ENCODE measurements around the gene DOCK3.
"Not testable (repeated sequence)": the region's sequence is repeated elsewhere in the genome, so short reads cannot be mapped to it uniquely, and the experiment has no call there.

The DOCK3 gene

DNA sequence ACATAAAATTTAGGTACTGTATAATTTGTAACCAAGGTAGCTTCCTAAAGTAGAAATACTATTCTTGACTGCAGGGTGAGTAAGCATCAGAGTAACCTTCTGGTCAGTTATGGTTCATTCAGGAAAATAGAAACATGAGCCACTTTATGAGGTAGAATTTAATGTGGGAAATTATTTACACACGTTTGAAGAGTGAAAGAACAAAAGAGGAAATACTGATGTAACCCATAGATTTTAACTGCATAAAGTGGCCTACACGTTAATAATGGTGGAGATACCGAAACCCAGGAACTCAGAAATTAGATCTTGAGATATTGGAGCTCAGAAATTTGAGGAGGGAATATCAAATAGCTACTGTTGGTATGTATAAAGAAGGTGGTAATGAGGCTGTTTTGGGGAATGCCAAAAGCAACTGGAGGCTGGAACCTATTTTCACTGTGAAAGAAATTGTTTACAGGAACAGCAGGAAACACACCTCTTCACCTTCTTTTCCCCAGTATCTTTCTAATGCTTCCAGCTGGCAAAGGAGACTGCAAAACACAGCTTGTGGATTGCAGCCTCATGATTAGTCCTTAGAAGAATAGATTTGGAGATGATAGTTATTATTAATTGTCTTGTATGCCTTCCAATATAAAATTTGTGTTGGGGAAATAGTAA lies 216.1 kb downstream of the DOCK3 start:
- DNase-seq: no peak

- not testable (repeated sequence) for DNase-seq
Measured at GRCh38 chr3:50901097-50901496, 226.4 kb downstream of the DOCK3 start.

DNA sequence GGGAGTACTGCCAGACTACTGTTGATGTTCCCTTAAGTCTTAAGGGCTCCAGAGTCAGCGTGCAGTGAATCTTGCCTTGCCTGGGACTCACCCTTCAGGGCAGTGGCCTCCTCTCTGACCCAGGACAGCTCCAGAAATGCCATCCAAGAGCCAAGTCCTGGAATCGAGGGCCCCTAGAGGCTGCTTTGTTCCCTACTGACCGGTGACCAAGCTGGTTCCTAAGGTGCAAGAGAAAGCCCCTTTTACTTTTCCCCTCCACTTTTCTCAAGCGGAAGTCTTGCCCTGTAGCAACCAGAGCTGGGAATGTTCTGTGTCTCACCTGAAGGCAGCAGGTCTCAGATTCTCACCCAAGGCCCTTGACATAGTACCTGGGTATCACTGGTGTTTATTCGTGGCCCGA lies 238.0 kb downstream of the DOCK3 start:
- no peak for DNase-seq

DNA sequence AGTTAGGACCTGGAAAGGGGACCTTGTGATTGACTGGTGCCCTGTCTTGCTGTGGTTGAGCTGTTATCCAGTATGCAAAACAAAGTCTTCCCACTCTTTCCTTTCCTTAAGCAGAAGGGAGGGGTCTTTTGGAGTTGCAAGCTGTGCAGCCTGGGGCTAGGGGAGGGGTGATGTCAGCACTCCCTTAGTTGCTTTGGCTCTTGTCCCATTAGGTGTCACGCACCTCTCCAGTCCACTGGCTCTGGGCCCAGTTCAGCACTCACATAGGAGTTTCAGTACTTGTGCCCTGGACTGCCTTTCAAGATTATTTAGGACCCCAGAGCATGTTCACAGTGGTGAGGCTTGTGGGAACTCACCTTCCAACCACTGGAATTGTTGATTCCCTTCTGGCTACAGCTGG lies 238.5 kb downstream of the DOCK3 start:
- DNase-seq: no peak

DNA sequence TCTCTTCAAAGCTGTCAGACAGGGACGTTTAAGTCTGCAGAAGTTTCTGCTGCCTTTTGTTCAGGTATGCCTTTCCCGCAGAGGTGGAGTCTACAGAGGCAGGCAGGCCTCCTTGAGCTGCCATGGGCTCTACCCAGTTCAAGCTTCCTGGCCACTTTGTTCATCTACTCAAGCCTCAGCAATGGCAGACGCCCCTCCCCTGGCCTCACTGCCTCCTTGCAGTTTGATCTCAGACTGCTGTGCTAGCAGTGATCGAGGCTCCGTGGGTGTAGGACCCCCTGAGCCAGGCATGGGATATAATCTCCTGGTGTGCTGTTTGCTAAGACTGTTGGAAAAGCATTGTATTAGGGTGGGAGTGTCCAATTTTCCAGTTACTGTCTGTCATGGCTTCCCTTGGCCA lies 247.3 kb downstream of the DOCK3 start:
- DNase-seq: not testable (repeated sequence)

GRCh38 chr3:50923955-50924354 lies 249.2 kb downstream of the DOCK3 start:
- no peak for DNase-seq

- DNase-seq: no peak
Measured at GRCh38 chr3:50924638-50925037, 249.9 kb downstream of the DOCK3 start.

- no peak for DNase-seq
Measured at GRCh38 chr3:50926868-50927267, 252.1 kb downstream of the DOCK3 start.

DNA sequence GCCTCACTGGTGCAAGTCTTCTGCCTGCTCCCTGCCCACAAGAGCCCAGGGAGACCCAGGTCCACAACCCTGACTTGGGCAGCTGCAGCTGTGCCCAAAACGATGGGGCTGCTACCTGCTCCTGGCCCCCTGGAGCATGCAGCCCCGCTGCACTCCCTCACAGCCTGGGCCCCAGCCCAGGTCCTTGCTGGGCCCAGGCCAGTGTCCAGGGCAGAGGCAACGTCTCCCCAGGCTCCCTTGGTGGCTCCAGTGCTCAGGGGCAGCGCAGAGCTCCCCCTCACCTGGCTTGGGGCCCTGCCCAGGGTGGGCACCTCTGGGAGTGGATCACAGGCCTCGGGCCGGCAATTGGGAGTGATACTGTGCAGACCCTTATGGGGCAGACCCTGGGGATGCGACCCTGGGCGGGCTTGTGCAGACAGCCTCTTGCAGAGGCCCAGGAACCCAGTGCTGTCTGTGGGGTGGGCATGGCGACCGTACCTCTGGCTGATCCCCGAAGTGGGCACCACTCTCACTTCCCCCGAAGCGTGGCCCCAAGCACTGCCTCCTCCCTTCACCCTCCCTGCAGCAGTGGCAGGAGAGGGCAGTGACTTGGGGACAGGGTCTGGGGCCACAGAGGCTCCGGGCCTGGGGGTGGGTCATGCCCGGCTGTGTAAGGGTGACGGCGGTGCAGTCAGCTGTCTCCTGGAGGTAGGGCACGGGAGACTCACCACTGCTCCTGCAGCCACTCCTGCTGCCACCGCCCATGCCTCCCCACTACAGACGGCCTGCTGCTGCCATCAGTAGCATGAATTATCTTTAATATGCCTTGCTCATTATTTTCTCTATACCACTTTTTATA lies 255.9 kb downstream of the DOCK3 start:
- no peak for DNase-seq

DNA sequence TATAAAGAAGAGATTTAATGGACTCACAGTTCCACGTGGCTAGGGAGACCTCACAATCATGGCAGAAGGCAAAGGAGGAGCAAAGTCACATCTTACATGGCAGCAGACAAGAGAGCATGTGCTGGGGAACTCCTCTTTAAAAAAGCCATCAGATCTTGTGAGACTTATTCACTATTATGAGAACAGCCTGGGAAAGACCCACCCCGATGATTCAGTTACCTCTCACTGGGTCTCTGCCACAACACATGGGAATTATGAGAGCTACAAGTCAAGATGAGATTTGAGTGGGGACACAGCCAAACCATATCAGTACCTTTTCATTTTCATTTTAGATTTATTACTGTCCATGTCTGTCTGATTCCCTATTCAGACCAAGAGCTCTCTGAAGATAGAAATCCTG lies 258.2 kb downstream of the DOCK3 start:
- DNase-seq: not testable (repeated sequence)

DNA sequence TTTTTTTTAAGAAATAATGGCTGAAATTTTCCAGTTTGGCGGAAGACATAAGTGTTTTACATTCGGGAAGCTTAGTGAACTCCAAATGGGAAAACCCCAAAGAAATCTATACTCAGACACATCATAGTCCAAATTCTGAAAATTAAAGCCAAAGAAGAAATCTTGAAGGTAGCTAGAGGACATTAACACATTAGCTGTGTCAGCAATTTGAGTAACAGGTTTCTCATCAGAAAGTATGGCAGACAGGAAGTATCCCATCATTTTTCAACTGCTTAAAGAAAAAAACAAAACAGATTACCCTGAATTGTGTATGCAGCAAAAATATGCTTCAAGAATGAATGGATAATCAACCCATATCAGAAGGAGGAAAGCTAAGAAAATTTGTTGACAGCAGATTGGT lies 261.7 kb downstream of the DOCK3 start:
- DNase-seq: no peak

- no peak for DNase-seq
Measured at GRCh38 chr3:50947419-50947818, 272.7 kb downstream of the DOCK3 start.

GRCh38 chr3:50950591-50950990 lies 275.9 kb downstream of the DOCK3 start:
- no peak for DNase-seq

- DNase-seq: no peak
Measured at GRCh38 chr3:50953825-50954414, 279.2 kb downstream of the DOCK3 start.

GRCh38 chr3:50961386-50961785 lies 286.7 kb downstream of the DOCK3 start:
- DNase-seq: no peak

DNA sequence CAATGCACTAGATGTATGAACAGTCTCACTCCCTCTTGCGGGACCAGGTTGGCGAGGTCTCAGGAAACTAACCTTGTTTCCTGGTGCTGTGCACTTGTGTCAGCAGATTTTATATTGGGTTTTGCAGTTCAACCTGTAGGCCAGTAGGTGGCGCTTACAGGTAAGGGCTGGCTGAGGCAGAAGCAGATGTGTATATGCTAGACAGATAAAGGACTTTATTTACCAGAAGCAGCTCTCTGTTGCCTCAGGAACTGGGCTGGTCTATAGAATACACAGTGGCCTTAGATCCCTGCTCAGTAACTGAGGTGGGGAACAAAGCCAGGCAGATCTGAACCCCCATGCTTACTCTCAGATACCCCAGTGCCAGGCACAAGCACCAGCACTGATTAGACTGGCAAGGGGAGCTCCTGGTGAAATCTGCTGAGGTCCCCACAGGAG lies 296.8 kb downstream of the DOCK3 start:
- peak; percentile 28 for DNase-seq

- no peak for DNase-seq
Measured at GRCh38 chr3:50972029-50972428, 297.3 kb downstream of the DOCK3 start.

DNA sequence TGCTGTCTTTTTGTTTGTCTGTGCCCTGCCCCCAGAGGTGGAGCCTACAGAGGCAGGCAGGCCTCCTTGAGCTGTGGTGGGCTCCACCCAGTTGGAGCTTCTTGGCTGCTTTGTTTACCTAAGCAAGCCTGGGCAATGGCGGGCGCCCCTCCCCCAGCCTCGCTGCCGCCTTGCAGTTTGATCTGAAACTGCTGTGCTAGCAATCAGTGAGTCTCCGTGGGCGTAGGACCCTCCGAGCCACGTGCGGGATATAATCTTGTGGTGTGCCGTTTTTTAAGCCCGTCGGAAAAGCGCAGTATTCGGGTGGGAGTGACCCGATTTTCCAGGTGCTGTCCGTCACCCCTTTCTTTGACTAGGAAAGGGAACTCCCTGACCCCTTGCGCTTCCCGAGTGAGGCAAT lies 303.9 kb downstream of the DOCK3 start:
- DNase-seq: not testable (repeated sequence)

DNA sequence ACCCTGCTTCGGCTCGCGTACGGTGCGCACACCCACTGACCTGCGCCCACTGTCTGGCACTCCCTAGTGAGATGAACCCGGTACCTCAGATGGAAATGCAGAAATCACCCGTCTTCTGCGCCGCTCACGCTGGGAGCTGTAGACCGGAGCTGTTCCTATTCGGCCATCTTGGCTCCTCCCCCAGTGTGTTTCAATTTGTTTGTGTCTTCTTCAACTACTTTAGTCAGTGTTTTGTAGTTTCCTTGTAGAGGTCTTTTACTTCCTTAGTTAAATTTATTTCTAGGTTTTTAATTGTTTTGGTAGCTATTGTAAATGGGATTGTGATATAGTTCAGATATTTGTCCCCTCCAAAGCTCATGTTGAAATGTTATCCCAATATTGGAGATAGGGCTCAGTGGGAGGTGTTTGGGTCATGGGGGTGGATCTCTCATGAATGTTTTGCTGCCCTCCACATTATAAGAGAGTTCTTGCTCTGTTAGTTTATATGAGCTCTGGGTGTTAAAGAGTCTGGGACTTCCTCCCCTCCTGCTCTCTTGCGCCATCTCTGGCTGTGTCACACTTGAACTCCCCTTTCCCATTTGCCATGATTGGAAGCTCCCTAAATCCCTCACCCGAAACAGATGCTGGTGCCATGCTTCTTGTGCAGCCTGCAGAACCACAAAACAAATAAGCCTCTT lies 304.4 kb downstream of the DOCK3 start:
- peak; percentile 3 for DNase-seq

DNA sequence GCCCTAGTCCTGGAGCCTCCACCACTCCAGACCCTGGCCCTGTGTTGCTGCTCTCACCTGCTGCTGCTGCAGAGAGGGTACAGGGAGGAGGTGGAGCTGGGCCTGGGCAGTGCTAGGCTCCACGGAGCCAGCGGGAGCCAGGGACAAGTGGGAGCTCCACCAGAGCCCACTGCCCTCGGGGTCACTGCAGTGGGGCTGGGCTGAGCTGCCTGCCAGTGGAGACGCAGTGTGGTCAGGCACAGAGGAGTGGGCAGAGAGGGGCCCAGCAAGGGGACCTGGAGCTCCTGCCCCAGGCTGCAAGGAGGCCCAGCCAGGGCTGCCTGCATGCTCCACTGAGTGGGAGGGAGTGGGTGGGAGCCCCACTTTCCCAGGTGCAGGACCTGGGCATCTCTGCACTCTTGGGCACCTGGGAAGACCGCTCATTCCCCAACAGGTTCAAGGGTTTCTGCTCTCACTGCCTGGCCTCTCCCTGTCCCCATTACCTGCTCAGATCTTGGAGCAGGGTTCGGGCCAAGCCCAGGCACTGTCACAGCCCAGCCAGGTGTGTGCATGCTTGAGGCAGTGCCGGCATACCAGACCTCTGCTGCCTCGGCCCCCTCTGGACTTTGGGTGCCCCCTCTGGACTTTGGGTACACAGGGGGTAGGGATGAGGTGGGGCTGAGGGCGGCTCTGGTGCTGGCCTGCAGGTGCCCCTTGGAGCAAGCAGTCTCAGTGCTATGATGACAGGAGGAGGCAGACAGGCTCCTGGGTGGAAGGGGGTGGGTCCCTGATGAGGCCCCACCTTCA lies 308.0 kb downstream of the DOCK3 start:
- no peak for DNase-seq

DNA sequence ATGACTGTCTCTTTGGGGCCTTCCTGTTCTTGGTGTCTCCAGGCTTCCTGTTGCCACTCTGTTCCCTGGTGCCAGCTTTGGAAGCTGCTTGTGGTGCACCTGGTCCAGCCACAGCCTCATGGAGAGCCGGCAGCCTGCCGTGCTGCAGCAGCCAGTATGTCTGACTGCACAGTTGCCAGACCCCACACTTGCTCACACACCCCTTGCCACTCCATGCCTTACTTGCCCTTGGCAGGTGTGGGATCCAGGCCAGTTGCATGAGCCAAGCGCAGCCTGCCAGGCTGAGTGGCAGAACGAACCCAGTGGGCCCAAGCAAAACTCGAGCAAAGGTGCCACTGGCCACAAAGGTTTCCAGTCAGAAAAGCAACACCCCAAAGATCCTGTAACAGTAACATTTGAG lies 309.2 kb downstream of the DOCK3 start:
- no peak for DNase-seq

DNA sequence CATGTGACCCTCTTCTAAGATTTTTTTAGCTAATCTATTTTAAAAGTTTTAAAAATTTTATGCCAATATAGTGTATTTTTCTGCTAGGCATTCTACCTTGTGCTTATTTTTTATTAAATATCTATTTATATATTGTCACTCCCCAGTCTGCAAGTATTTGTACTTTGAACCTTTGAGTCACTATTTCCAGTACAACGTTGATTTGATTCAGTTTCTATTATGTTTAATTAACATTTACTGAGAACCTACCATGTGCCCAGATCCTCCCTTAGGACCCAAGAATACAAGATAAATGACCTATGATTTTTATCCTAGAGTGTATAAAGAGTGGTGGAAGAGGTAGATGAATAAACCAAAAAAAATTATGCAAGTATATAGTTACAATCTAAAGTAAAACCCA lies 311.2 kb downstream of the DOCK3 start:
- no peak for DNase-seq

GRCh38 chr3:50986726-50987125 lies 312.0 kb downstream of the DOCK3 start:
- no peak for DNase-seq

Data from NCI-H774 (cell line).